ENCODE measurements around the gene APIP.

GRCh38 chr11:34877375-34877975 lies 38.7 kb downstream of the APIP start:
- TF ChIP-seq CTCF (IDR thresholded peaks at IDR 0.05; ENCODE audit: low read length) (no peak), EZH2 (IDR thresholded peaks at IDR 0.05; ENCODE audit: borderline replicate concordance, low read length) (no peak)
